Measurements from ENCODE around the gene PPM1H.
"Not testable (repeated sequence)": the region's sequence is repeated elsewhere in the genome, so short reads cannot be mapped to it uniquely, and the experiment has no call there.

PPM1H gene

GRCh38 chr12:62934799-62935674 is at the start of gene PPM1H:
TSS of gene PPM1H (minus strand) at chr12:62935150. CDS start at chr12:62934736, 414 bp downstream.
- DNase-seq (ENCODE audit: low read depth in 2 of 3, low spot score in 2 of 3): peak in 1 of 3 experiments; percentile 3

DNA sequence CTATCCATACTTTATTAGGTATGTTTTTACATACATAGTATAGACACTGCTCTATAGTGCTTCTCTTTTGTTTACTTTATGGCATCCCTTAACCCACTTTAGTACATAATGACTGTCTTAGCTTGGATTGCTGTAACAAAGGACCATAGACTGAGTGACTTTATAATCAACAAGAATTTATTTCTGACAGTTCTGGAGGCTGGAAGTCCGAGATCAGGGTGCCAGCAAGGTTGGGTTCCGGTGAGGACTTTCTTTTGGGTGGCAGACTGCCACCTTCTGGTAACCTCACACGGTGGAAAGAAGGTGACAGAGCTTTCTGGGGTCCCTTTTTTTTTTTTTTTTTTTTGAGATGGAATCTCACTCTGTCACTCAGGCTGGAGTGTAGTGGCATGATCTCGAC is 48.6 kb upstream of the PPM1H start:
- no peak for DNase-seq (ENCODE audit: low read depth in 2 of 3, low spot score in 2 of 3)

DNA sequence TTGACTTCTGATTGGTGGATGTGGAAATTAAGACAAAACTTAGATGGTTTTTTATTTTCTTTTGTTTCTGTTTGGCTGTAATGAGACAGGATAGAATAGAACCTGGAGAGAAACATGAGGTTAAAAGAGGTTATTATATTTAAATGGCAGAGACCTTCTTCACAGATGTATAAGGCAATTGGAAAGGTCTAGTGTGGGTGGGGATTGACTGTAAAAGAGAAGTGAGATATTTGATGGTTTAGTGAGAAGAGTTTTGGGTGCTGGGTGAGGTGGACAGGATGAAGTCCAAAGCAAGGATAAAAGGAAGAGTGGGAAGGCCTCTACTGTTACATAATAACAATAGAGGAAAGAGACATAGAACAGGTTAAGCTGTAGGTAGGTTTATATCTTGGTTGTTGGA is 43.8 kb upstream of the PPM1H start:
- no peak for DNase-seq (ENCODE audit: low read depth in 2 of 3, low spot score in 2 of 3)

DNA sequence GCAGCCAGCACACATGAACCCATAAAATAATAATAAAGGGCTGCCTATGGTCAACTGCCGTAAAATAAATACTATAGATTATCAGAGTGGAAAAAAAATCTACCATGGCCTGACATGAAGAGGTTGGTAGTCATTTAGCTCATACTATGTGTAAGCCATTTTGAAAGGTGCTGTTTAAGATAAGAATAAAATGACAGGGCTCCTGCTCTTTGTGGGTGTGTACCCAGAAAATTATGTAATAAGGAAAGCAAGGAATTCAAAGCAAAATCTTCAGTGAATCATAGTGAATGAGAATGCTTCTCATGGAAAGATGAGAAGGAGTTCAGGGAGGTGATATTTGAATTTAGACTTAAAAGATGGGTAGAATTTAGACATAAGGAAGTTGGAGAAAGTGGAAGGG is 42.9 kb upstream of the PPM1H start:
- no peak for DNase-seq (ENCODE audit: low read depth in 2 of 3, low spot score in 2 of 3)

- DNase-seq (ENCODE audit: low read depth in 2 of 3, low spot score in 2 of 3): no peak
Measured at GRCh38 chr12:62977418-62977817, 42.5 kb upstream of the PPM1H start.

DNA sequence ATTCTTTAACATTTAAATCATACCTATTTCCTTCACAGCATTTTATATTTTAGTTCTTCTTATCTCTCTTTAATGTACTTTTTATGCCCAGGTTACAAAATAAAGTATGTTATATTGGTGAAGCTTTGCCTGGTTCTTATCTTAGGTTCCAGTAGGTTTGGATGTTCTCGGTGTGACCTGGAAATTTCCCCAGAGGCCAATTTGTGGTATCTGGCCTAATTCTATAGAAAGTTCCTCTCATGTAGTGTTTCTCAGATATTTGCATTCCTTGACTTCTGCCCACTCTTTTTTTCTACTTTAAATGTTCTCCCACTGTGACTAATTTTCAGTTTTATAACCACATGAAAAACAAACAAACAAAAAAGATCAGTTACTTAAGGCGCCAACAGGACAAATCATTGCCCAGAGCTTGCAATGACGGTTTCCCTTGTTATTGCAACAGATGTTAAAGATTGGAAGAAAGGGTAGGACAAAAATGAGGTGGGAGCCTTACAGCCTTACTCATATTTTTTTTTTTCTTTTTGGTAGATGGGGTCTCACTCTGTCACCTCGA is 41.2 kb upstream of the PPM1H start:
- no peak for DNase-seq (ENCODE audit: low read depth in 2 of 3, low spot score in 2 of 3)

GRCh38 chr12:62971769-62972525 is 37.0 kb upstream of the PPM1H start:
- DNase-seq (ENCODE audit: low read depth in 2 of 3, low spot score in 2 of 3): no peak

DNA sequence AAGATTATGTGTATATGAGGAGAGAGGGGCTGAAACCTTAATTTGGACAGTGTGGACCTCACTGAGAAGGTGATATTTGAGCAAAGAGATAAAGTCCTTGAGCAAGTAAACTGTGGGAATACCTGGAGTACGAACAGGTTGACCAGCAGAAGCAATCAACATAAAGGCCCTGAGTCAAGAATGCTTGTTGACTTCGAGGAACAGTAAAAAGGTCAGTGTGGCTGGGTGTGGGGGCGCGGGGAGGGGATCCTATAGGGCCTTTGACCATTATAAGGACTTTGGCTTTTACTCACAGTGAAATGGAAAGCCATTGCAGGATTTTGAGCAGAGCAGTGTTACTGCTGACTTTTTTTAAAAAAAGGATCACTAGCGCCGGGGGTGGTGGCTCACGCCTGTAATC is 34.7 kb upstream of the PPM1H start:
- DNase-seq (ENCODE audit: low read depth in 2 of 3, low spot score in 2 of 3): no peak

DNA sequence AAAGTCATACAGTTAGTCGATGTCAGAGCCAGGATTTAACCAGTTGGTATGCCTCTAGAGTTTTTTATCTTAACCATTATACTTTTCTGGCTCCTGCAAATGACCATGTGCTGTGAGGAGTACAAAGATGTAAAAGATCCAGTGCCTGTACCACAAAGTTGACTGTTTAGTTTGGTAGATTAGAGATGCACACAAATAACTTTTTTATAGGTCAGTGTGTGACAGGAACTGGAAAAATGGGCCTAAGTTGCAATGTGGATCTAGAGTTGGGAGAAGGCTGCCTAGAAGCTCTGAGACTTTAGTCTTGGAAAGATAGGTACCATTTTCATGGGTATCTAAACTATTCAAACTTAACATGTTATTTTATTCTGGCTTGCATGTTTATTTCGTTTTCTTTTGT is 32.8 kb upstream of the PPM1H start:
- DNase-seq (ENCODE audit: low read depth in 2 of 3, low spot score in 2 of 3): no peak

- no peak for DNase-seq (ENCODE audit: low read depth in 2 of 3, low spot score in 2 of 3)
Measured at GRCh38 chr12:62966990-62967506, 32.1 kb upstream of the PPM1H start.

DNA sequence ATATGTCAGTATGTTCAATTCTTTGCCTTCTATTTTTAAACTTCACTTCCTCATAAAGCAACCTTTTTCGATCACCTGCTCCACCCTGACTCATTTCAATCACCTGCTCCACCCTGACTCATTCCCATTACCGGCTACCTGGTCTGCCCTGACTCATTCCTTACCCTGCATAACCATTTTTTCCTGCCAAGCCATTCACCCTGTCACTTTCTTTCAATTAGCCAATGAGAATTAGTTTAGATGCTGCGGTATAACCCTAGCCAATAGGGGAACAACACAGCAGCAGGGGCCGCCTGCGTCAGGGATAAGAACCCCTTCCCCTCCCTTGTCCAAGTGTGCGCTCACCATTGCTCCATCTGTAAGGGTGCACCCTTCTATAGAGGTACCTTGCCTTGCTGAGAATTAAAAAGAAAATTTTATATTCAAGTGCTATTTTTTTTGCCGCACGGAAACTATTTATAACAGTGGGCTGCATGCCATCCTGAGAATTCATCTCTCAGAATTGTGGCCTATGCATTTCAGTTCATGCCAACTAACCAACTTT is 31.6 kb upstream of the PPM1H start:
- DNase-seq (ENCODE audit: low read depth in 2 of 3, low spot score in 2 of 3): not testable (repeated sequence)

DNA sequence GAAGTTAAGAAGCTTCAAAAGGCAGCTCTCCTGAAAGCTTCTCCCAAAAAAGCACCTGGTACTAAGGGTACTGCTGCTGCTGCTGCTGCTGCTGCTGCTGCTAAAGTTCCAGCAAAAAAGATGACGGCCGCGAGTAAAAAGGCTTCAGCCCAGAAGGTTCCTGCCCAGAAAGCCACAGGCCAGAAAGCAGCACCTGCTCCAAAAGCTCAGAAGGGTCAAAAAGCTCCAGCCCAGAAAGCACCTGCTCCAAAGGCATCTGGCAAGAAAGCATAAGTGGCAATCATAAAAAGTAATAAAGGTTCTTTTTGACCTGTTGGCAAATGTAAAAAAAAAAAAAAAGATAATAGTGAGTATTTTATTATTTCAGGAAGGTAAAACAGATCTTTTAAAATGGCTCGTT is 30.8 kb upstream of the PPM1H start:
- not testable (repeated sequence) for DNase-seq (ENCODE audit: low read depth in 2 of 3, low spot score in 2 of 3)

- DNase-seq (ENCODE audit: low read depth in 2 of 3, low spot score in 2 of 3): not testable (repeated sequence)
Measured at GRCh38 chr12:62965242-62965641, 30.3 kb upstream of the PPM1H start.

- DNase-seq (ENCODE audit: low read depth in 2 of 3, low spot score in 2 of 3): no peak
Measured at GRCh38 chr12:62963486-62964041, 28.6 kb upstream of the PPM1H start.

GRCh38 chr12:62960324-62960723 is 25.4 kb upstream of the PPM1H start:
- no peak for DNase-seq (ENCODE audit: low read depth in 2 of 3, low spot score in 2 of 3)

DNA sequence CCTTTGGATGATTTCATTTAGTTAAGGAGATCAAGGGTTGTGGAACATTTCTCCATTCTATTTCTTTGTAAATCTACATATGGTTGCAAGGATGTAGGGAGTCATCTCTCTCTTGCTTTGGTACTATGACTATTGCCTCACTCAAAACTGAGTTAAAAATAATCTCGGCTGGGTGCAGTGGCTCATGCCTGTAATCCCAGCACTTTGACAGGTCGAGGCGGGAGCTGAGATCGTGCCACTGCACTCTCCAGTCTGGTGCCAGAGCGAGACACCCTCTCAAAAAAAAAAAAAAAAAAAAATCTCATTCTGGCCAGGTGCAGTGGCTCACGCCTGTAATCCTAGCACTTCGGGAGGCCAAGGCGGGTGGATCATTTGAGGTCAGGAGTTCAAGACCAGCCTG is 24.8 kb upstream of the PPM1H start:
- DNase-seq (ENCODE audit: low read depth in 2 of 3, low spot score in 2 of 3): no peak

GRCh38 chr12:62957233-62957953 is 22.4 kb upstream of the PPM1H start:
- DNase-seq (ENCODE audit: low read depth in 2 of 3, low spot score in 2 of 3): no peak

DNA sequence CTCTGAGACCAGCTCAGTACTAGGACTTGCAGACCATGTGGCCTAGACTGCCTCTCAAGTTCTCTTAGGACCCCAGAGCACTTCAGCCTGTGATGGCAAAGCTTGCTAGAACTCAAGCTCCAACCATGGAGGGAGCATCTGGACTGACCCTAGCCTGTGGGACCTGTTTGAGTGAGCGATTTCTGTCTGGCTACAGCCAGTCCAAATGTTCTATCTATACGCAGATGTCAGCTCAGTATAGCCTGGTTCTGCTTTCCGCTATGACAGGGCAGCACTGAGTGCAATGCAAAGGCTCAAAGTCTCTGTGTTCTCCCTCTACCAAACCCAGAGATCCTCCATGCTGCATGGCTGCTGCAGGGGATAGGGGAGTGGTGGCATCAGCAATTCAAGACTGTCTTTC is 20.7 kb upstream of the PPM1H start:
- no peak for DNase-seq (ENCODE audit: low read depth in 2 of 3, low spot score in 2 of 3)

- no peak for DNase-seq (ENCODE audit: low read depth in 2 of 3, low spot score in 2 of 3)
Measured at GRCh38 chr12:62950317-62950716, 15.4 kb upstream of the PPM1H start.

DNA sequence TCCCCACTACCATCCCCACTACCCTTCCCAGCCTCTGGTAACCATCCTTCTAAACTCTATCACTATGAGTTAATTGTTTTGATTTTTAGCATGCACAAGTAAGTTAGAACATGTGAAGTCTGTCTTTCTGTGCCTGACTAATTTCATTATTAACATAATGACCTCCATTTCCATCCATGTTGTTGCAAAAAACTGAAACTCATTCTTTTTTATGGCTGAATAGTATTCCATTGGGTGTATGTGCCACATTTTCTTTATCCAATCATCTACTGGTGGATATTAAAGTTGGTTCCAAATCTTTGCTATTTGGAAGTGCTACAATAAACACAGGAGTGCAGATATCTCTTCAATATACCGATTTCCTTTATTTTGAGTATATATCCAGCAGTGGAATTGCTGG is 13.2 kb upstream of the PPM1H start:
- DNase-seq (ENCODE audit: low read depth in 2 of 3, low spot score in 2 of 3): no peak

GRCh38 chr12:62947364-62947763 is 12.4 kb upstream of the PPM1H start:
- no peak for DNase-seq (ENCODE audit: low read depth in 2 of 3, low spot score in 2 of 3)
